PC-3 (cell line): Measurements from ENCODE around the gene CWC25. TPM values are rescaled to one million over a fixed set of nuclear protein-coding genes. Genes with fewer than 3 reads are reported as not detected.

Experiments
- ATAC-seq: fragments of 200-7000 bp; cut with Tn5 transposase; 2 replicates; pipeline ENCODE4 v1.9.1; 2020; ENCODE audit warnings: mild to moderate bottlenecking, moderate library complexity
- BruUV-seq: library from RNA; stranded (reverse); fragments of 400-500 nt; replicated peaks from 2 replicates; lab custom pipeline; 2021; lab: Mats Ljungman, UMichigan
- CTCF ChIA-PET: fragments of 300-600 bp; sonication (Branson Sonifier 250); formaldehyde crosslinking; loops from one replicate; lab custom pipeline; 2022; ENCODE audit warnings: antibody characterized with exemption; lab: Charles Lee
- POLR2A ChIA-PET: fragments of 300-600 bp; sonication (Branson Sonifier 250); formaldehyde crosslinking; loops from one replicate; lab custom pipeline; 2022; ENCODE audit warnings: antibody characterized with exemption; ENCODE audit not compliant: unreplicated experiment; lab: Charles Lee
- DNase-seq: peaks from one replicate; pipeline ENCODE4 v3.0.0-alpha.2; 2015
- H2AFZ ChIP-seq: fragments of 300-600 bp; sonication (generic); 2 replicates; pipeline ENCODE4 v1.6.0; 2016; ENCODE audit warnings: antibody characterized with exemption, low read length
- H3F3A ChIP-seq: fragments of 300-600 bp; sonication (generic); one replicate; pipeline ENCODE4 v1.6.0; 2017; ENCODE audit warnings: antibody characterized with exemption, low read length, control low read depth, mild to moderate bottlenecking; ENCODE audit not compliant: unreplicated experiment
- H3K27ac ChIP-seq: fragments of 300-600 bp; sonication (generic); 2 replicates; pipeline ENCODE4 v1.5.1; 2016; ENCODE audit warnings: mild to moderate bottlenecking, low read length
- H3K27me3 ChIP-seq: fragments of 300-600 bp; sonication (generic); 2 replicates; pipeline ENCODE4 v1.6.1; 2016; ENCODE audit warnings: low read length, mixed read lengths
- H3K36me3 ChIP-seq: fragments of 300-600 bp; sonication (generic); 2 replicates; pipeline ENCODE4 v1.6.1; 2016; ENCODE audit warnings: low read depth, mixed run types, low read length, mixed read lengths
- H3K4me1 ChIP-seq: fragments of 300-600 bp; sonication (generic); 2 replicates; pipeline ENCODE4 v1.5.1; 2016; ENCODE audit warnings: low read length; ENCODE audit not compliant: insufficient read depth
- H3K4me2 ChIP-seq: fragments of 300-600 bp; sonication (generic); 2 replicates; pipeline ENCODE4 v1.6.0; 2016; ENCODE audit warnings: low read length
- H3K4me3 ChIP-seq: fragments of 300-600 bp; sonication (generic); 2 replicates; pipeline ENCODE4 v1.5.1; 2016; ENCODE audit warnings: mild to moderate bottlenecking, low read length, mixed read lengths
- H3K79me2 ChIP-seq: fragments of 300-600 bp; sonication (generic); 2 replicates; pipeline ENCODE4 v1.6.1; 2017; ENCODE audit warnings: low read length, mixed read lengths
- H3K9ac ChIP-seq: fragments of 300-600 bp; sonication (generic); 2 replicates; pipeline ENCODE4 v1.6.0; 2016; ENCODE audit warnings: mild to moderate bottlenecking, low read length
- H3K9me2 ChIP-seq: fragments of 300-600 bp; sonication (generic); replicated peaks from 2 replicates; pipeline ENCODE4 v1.6.1; 2016; ENCODE audit warnings: mixed run types, low read length, mixed read lengths
- H3K9me3 ChIP-seq: fragments of 300-600 bp; sonication (generic); 2 replicates; pipeline ENCODE4 v1.6.1; 2016; ENCODE audit warnings: low read length, mixed read lengths
- H4K20me1 ChIP-seq: fragments of 300-600 bp; sonication (generic); 2 replicates; pipeline ENCODE4 v1.6.1; 2016; ENCODE audit warnings: low read length, mixed read lengths
- EZH2 ChIP-seq: fragments of 300-600 bp; sonication (generic); IDR thresholded peaks from one replicate; pipeline ENCODE4 v1.6.1; 2017; ENCODE audit warnings: antibody characterized with exemption, mild to moderate bottlenecking, low read length; ENCODE audit not compliant: unreplicated experiment
- EZH2phosphoT487 ChIP-seq: fragments of 300-600 bp; sonication (generic); IDR thresholded peaks from 2 replicates; pipeline ENCODE4 v1.6.1; 2018; ENCODE audit warnings: mild to moderate bottlenecking, antibody characterized with exemption, low read length, borderline replicate concordance
- intact Hi-C: fragments of 100-400 bp; cut with micrococcal nuclease; formaldehyde crosslinking; loops from 2 replicates; pipeline ENCODE4 v1.9.0; 2023
- total RNA-seq: library from RNA; depleted of rRNA; stranded (reverse); fragments of >200 nt; gene quantifications from 2 replicates; pipeline ENCODE4 v1.2.3, GENCODE V29; 2014
- TF ChIP-seq, protein P1 (sequence below): fragments of 300-600 bp; sonication (generic); conservative IDR thresholded peaks from 2 replicates; pipeline ENCODE4 v1.5.1; 2017; ENCODE audit warnings: antibody characterized with exemption, low read depth, mild to moderate bottlenecking, low read length

CWC25 gene
- total RNA-seq, 1 experiment from 2014 or later: 15.0 TPM

DNA sequence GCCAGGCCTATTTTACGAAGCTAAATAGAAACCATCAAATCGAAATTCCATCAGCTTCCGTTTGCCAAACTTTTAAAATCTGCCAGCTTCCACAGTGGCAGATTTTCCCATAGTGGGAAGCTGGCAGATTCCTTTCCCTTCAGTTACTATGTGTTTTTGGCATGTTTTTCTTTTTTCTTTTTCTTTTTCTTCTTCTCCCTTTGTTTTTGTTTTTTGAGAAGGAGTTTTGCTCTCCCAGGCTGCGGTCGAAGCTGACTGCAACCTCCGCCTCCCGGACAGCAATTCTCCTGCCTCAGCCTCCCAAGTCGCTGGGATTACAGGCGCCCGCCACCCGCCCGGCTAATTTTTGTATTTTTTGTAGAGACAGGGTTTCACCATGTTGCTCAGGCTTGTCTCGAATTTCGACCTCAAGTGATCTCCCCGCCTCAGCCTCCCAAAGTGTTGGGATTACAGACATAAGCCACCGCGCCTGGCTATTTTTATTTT lies 684 bp upstream of the CWC25 start:
- intact Hi-C loops: no loop called here
- CTCF ChIA-PET: no interaction called here
- no peak for ATAC-seq

DNA sequence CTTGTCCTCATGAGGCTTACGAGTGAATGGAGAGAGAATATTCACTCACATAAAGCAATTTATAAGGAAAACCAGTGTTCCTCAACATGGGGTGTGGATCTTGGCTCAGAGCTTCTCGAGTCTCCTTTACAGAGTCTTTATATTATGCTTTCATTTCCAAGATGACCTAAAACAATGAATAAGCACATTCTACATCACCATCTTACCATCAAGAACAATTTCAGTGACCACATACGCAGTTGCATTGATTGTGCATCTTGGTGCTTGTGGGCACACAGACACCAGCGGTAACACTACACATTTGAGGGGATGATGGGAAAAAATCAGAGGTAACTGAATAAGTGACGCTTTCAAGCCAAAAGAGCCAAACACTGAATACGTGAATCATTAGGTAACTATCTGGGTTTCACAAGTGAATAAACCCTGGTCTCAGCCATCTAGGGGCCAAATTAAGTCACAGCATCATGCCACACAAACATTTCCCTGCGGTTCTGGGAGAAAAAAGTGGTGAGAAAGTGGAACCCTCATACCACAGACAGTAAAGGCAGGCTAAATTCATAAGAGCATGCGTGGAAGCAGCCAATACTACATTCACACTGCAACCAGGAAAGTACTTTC lies 9.4 kb downstream of the CWC25 start:
- Histone ChIP-seq H3K27ac (no peak overlapping the region), H3K9ac (no peak overlapping the region), H4K20me1 (no peaks in the 10 kb centered on the region), H3K27me3 (no peaks in the 10 kb centered on the region), H3K79me2 (no peaks in the 10 kb centered on the region), H3K36me3 (peaks cover 7% of the 10 kb centered on the region), H3K4me1 (no peaks in the 10 kb centered on the region), H3K4me3 (no peak overlapping the region), H3K9me3 (no peaks in the 10 kb centered on the region), H2AFZ (no peak overlapping the region), H3K4me2 (no peak overlapping the region), H3F3A (no peaks in the 10 kb centered on the region), H3K9me2 (no peaks in the 10 kb centered on the region)
- peak; percentile 11 for DNase-seq
- POLR2A ChIA-PET: no interaction called here
- BruUV-seq: no TSS peak
- intact Hi-C loops: no loop called here
- TF ChIP-seq, protein P1, sequence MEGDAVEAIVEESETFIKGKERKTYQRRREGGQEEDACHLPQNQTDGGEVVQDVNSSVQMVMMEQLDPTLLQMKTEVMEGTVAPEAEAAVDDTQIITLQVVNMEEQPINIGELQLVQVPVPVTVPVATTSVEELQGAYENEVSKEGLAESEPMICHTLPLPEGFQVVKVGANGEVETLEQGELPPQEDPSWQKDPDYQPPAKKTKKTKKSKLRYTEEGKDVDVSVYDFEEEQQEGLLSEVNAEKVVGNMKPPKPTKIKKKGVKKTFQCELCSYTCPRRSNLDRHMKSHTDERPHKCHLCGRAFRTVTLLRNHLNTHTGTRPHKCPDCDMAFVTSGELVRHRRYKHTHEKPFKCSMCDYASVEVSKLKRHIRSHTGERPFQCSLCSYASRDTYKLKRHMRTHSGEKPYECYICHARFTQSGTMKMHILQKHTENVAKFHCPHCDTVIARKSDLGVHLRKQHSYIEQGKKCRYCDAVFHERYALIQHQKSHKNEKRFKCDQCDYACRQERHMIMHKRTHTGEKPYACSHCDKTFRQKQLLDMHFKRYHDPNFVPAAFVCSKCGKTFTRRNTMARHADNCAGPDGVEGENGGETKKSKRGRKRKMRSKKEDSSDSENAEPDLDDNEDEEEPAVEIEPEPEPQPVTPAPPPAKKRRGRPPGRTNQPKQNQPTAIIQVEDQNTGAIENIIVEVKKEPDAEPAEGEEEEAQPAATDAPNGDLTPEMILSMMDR: peak; percentile 45
- TF ChIP-seq EZH2phosphoT487: no peak
- ATAC-seq: no peak
- CTCF ChIA-PET: no interaction called here

More for the DNA sequence above, 684 bp upstream of the CWC25 start:
- Histone ChIP-seq H3K4me2 (peak overlapping the region; percentile 78), H3K4me3 (peak overlapping the region; percentile 80), H3K79me2 (peaks cover 35% of the 10 kb centered on the region), H3K27ac (peak overlapping the region; percentile 97), H4K20me1 (no peaks in the 10 kb centered on the region), H3K9ac (peak overlapping the region; percentile 98), H3K9me2 (no peaks in the 10 kb centered on the region), H2AFZ (peak overlapping the region; percentile 71), H3K4me1 (peaks cover 9% of the 10 kb centered on the region), H3F3A (no peaks in the 10 kb centered on the region), H3K36me3 (no peaks in the 10 kb centered on the region), H3K9me3 (no peaks in the 10 kb centered on the region), H3K27me3 (no peaks in the 10 kb centered on the region)
- TF ChIP-seq, protein P1: no peak
- no peak for TF ChIP-seq EZH2
- no peak for TF ChIP-seq EZH2phosphoT487
- BruUV-seq: no TSS peak
- DNase-seq: no peak
- POLR2A ChIA-PET: interaction anchor here (0.6 to 0.7 kb wide), 2 partner anchors 8 to 18 kb away, joined by 4 to 8 read pairs; no protein-coding TSS in a partner anchor

DNA sequence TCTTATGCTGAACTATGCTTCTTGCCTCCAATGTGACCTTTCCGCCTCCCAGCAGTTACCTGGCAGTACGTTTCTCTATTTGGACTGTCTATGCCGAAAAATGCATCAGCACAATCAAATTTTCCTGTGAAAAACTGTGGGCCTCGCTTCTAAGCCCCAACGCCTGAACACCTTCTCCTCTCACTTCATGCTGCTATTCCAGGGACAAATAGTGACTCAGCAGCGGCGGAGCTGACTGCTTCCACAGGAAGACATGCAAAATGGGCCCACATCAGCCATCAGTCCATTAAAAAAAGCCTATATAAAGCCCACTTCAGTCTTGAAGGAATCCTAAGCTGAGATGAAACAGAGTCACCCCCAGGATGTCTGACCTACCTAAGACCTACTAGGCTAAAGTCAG lies 15.3 kb downstream of the CWC25 start:
- Histone ChIP-seq H3K4me3 (no peak overlapping the region), H4K20me1 (no peaks in the 10 kb centered on the region), H3F3A (no peaks in the 10 kb centered on the region), H2AFZ (no peak overlapping the region), H3K79me2 (no peaks in the 10 kb centered on the region), H3K9me3 (no peaks in the 10 kb centered on the region), H3K27me3 (no peaks in the 10 kb centered on the region), H3K27ac (no peak overlapping the region), H3K9ac (no peak overlapping the region), H3K4me1 (no peaks in the 10 kb centered on the region), H3K36me3 (peaks cover 28% of the 10 kb centered on the region), H3K4me2 (no peak overlapping the region), H3K9me2 (no peaks in the 10 kb centered on the region)
- no peak for ATAC-seq
- BruUV-seq: no TSS peak
- no peak for DNase-seq
- TF ChIP-seq EZH2phosphoT487 (no peak), EZH2 (no peak)
- TF ChIP-seq, protein P1: no peak
- intact Hi-C loops: no loop called here
- ChIA-PET POLR2A (no interaction called here), CTCF (no interaction called here)
